Measurements from ENCODE around the gene DOK7. TPM values are rescaled to one million over a fixed set of nuclear protein-coding genes. Genes with fewer than 3 reads are reported as not detected.

Gene DOK7
- total and polyA plus RNA-seq, 4 donors, result 0.13 to 0.84 (median 0.46) TPM

DNA sequence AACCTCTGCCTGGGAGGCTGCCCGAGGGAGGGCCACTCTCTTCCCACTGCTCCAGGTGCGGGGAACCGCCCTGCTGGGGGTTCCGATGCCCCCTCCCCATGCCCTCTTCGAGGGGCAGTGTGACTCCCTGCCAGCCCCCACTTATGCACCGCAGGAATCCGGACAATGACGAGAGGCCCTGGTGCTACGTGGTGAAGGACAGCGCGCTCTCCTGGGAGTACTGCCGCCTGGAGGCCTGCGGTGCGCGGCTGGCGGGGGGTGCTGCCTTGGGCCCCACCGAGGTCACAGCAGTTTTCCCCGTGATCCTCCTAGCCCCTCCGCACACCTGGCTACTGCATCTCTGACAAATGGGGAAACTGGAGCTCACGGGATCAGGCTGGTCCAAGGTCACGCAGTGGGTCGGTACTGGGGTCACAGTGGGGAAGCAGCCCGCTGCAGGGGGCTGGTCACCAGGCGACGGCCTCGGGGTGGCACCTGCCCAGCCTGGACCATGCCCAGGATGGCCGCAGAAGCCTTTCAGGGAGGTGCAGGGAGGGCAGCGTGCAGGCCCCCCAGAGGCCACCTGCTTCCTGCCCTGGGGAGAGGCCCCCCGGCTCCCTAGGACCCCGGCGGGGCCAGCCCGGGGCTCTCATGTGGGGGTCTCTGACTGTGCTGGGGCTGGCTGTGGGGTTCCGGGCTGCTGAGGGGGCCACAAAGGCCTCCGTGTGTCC, 17.8 kb upstream of the DOK7 start (continued):
- TF ChIP-seq, protein P1, sequence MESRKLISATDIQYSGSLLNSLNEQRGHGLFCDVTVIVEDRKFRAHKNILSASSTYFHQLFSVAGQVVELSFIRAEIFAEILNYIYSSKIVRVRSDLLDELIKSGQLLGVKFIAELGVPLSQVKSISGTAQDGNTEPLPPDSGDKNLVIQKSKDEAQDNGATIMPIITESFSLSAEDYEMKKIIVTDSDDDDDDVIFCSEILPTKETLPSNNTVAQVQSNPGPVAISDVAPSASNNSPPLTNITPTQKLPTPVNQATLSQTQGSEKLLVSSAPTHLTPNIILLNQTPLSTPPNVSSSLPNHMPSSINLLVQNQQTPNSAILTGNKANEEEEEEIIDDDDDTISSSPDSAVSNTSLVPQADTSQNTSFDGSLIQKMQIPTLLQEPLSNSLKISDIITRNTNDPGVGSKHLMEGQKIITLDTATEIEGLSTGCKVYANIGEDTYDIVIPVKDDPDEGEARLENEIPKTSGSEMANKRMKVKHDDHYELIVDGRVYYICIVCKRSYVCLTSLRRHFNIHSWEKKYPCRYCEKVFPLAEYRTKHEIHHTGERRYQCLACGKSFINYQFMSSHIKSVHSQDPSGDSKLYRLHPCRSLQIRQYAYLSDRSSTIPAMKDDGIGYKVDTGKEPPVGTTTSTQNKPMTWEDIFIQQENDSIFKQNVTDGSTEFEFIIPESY (IDR thresholded peaks at IDR 0.05), result no peak
- TF ChIP-seq RXRA (IDR thresholded peaks at IDR 0.05) (no peak), NR2F2 (IDR thresholded peaks at IDR 0.05) (no peak), JUND (IDR thresholded peaks at IDR 0.05) (no peak), EGR1 (IDR thresholded peaks at IDR 0.05; ENCODE audit: low read depth in 2 of 2) (no peak), HNF4G (IDR thresholded peaks at IDR 0.05) (no peak), TAF1 (conservative IDR thresholded peaks at IDR 0.05) (no peak), FOXA2 (IDR thresholded peaks at IDR 0.05) (no peak)
- TF ChIP-seq, protein P2, sequence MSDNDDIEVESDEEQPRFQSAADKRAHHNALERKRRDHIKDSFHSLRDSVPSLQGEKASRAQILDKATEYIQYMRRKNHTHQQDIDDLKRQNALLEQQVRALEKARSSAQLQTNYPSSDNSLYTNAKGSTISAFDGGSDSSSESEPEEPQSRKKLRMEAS (IDR thresholded peaks at IDR 0.05), result no peak

DNA sequence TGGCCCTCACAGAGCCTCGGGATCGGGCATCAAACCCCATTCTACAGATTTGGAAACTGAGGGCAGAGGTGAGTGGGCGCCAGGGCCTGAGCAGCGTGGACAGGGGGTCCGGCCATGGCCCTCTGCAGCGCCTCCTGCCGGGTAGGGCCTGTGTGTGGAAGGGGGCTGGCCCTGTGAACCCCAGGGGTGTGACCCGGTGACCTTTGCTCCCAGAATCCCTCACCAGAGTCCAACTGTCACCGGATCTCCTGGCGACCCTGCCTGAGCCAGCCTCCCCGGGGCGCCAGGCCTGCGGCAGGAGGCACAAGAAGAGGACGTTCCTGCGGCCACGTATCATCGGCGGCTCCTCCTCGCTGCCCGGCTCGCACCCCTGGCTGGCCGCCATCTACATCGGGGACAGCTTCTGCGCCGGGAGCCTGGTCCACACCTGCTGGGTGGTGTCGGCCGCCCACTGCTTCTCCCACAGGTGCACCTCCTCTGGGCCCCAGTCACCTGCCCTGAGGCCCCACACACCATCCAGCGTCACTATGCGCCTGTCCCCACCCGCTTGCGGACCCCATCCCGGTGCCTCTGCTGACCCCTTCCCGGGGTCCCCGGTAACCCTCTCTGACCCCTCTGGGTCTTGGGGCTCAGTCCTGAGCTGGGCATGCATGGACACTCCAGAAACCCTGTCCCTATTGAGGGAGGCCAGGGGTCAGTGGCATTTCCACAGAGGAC, 17.1 kb upstream of the DOK7 start:
- no peaks in the 10 kb centered on the region for H3K27me3 ChIP-seq (ENCODE audit: control insufficient read depth in 4 of 4, insufficient read depth in 4 of 4, low read length in 3 of 4)
- peaks cover 0 to 21% (median 8%) of the 10 kb centered on the region in 4 donors for H3K36me3 ChIP-seq (ENCODE audit: control insufficient read depth in 4 of 4, insufficient read depth in 3 of 4, low read depth in 1 of 4, low read length in 3 of 4)
- no peaks in the 10 kb centered on the region for H3K9me3 ChIP-seq (ENCODE audit: control insufficient read depth in 4 of 4, low read length in 3 of 4)
- TF ChIP-seq, protein P2 (IDR thresholded peaks at IDR 0.05), result no peak
- TF ChIP-seq FOXA1 (IDR thresholded peaks at IDR 0.05) (no peak), RAD21 (IDR thresholded peaks at IDR 0.05) (no peak), TAF1 (conservative IDR thresholded peaks at IDR 0.05) (no peak), HNF4G (IDR thresholded peaks at IDR 0.05) (no peak), RXRA (IDR thresholded peaks at IDR 0.05) (no peak), NR2F2 (IDR thresholded peaks at IDR 0.05) (no peak), HNF4A (conservative IDR thresholded peaks at IDR 0.05) (no peak), EGR1 (IDR thresholded peaks at IDR 0.05; ENCODE audit: low read depth in 2 of 2) (no peak), YY1 (IDR thresholded peaks at IDR 0.05) (no peak), GABPA (IDR thresholded peaks at IDR 0.05 in 1 of 2, conservative IDR thresholded peaks at IDR 0.05 in 1 of 2) (no peak), FOXA2 (IDR thresholded peaks at IDR 0.05) (no peak), JUND (IDR thresholded peaks at IDR 0.05) (no peak)
- TF ChIP-seq, protein P3, sequence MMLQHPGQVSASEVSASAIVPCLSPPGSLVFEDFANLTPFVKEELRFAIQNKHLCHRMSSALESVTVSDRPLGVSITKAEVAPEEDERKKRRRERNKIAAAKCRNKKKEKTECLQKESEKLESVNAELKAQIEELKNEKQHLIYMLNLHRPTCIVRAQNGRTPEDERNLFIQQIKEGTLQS (IDR thresholded peaks at IDR 0.05), result no peak
- TF ChIP-seq, protein P4, sequence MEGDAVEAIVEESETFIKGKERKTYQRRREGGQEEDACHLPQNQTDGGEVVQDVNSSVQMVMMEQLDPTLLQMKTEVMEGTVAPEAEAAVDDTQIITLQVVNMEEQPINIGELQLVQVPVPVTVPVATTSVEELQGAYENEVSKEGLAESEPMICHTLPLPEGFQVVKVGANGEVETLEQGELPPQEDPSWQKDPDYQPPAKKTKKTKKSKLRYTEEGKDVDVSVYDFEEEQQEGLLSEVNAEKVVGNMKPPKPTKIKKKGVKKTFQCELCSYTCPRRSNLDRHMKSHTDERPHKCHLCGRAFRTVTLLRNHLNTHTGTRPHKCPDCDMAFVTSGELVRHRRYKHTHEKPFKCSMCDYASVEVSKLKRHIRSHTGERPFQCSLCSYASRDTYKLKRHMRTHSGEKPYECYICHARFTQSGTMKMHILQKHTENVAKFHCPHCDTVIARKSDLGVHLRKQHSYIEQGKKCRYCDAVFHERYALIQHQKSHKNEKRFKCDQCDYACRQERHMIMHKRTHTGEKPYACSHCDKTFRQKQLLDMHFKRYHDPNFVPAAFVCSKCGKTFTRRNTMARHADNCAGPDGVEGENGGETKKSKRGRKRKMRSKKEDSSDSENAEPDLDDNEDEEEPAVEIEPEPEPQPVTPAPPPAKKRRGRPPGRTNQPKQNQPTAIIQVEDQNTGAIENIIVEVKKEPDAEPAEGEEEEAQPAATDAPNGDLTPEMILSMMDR (IDR thresholded peaks at IDR 0.05; ENCODE audit: low read depth, low read length, missing input control), result no peak
- TF ChIP-seq, protein P1 (IDR thresholded peaks at IDR 0.05), result no peak
- no peak overlapping the region for H3K9ac ChIP-seq (ENCODE audit: low read depth in 1 of 2, low read length in 2 of 2)
- H3K27ac ChIP-seq (ENCODE audit: low read depth in 1 of 2, low read length in 2 of 2), result no peak overlapping the region
- DNase-seq (ENCODE audit: low spot score), result no peak
- peaks cover 6 to 22% (median 13%) of the 10 kb centered on the region in 4 donors for H3K4me1 ChIP-seq (ENCODE audit: control insufficient read depth in 4 of 4, insufficient read depth in 4 of 4, low read length in 3 of 4)
- 89% methylated on average over 34 of the region's 34 CpGs for WGBS
- no peak overlapping the region for H3K4me3 ChIP-seq (ENCODE audit: low read depth in 1 of 3, low read length in 3 of 3)
